SU-DHL-6 (cell line): ENCODE results near the gene LRRFIP1.

Experiments
- H2AFZ ChIP-seq: fragments of 200-600 bp; sonication (generic); 2 replicates; pipeline ENCODE4 v1.6.1; 2014; ENCODE audit warnings: low read depth, mild to moderate bottlenecking, moderate library complexity, mixed read lengths, antibody characterized with exemption, low read length; ENCODE audit not compliant: severe bottlenecking
- H3F3A ChIP-seq: fragments of 200-600 bp; shearing (Covaris generic); 2 replicates; pipeline ENCODE4 v1.6.0; 2016; ENCODE audit warnings: antibody characterized with exemption, mild to moderate bottlenecking; ENCODE audit not compliant: insufficient read depth
- H3K27ac ChIP-seq: fragments of 200-600 bp; sonication (generic); 2 replicates; pipeline ENCODE4 v1.5.1; 2016; ENCODE audit warnings: low read depth, mild to moderate bottlenecking, low read length, moderate library complexity, mixed read lengths
- H3K27me3 ChIP-seq: fragments of 200-600 bp; sonication (generic), shearing (Covaris generic); 2 replicates; pipeline ENCODE4 v1.6.0; 2014; ENCODE audit warnings: mild to moderate bottlenecking, low read length
- H3K36me3 ChIP-seq: fragments of 200-600 bp; sonication (generic); 2 replicates; pipeline ENCODE4 v1.6.1; 2014; ENCODE audit warnings: mild to moderate bottlenecking, low read length, mixed read lengths
- H3K4me2 ChIP-seq: fragments of 300-600, 200-600 bp; shearing (Covaris generic), sonication (generic); 2 replicates; pipeline ENCODE4 v1.6.0; 2014; ENCODE audit warnings: low read length, low read depth, mild to moderate bottlenecking; ENCODE audit not compliant: poor library complexity, severe bottlenecking
- H3K4me3 ChIP-seq: fragments of 200-600 bp; sonication (generic); 2 replicates; pipeline ENCODE4 v1.5.1; 2014; ENCODE audit warnings: antibody characterized with exemption, low read length, mild to moderate bottlenecking, mixed read lengths; ENCODE audit not compliant: insufficient read depth, poor library complexity, severe bottlenecking
- H3K79me2 ChIP-seq: fragments of 200-600 bp; sonication (generic); 2 replicates; pipeline ENCODE4 v1.6.1; 2014; ENCODE audit warnings: mild to moderate bottlenecking, low read length, moderate library complexity; ENCODE audit not compliant: insufficient read depth
- H3K9ac ChIP-seq: fragments of 200-600 bp; sonication (generic); 2 replicates; pipeline ENCODE4 v1.7.0; 2014; ENCODE audit warnings: mild to moderate bottlenecking, low read length
- H3K9me2 ChIP-seq: fragments of 200-600 bp; sonication (generic); replicated peaks from 2 replicates; pipeline ENCODE4 v1.6.1; 2014; ENCODE audit warnings: low read length; ENCODE audit not compliant: insufficient read depth
- H3K9me3 ChIP-seq: fragments of 200-600 bp; sonication (generic); 2 replicates; pipeline ENCODE4 v1.6.1; 2014; ENCODE audit warnings: low read length, mixed read lengths; ENCODE audit not compliant: insufficient read depth
- H4K20me1 ChIP-seq: fragments of 200-600 bp; sonication (generic); 2 replicates; pipeline ENCODE4 v1.6.1; 2014; ENCODE audit warnings: low read depth, mild to moderate bottlenecking, antibody characterized with exemption, low read length, moderate library complexity, mixed read lengths
- EZH2phosphoT487 ChIP-seq: fragments of 200-600 bp; sonication (generic), shearing (Covaris generic); conservative IDR thresholded peaks from 2 replicates; pipeline ENCODE4 v1.6.1; 2018; ENCODE audit warnings: mild to moderate bottlenecking, antibody characterized with exemption, low read length, moderate library complexity, mixed read lengths
- TF ChIP-seq, protein P1 (sequence below): fragments of 200-600 bp; sonication (generic); IDR thresholded peaks from one replicate; pipeline ENCODE4 v1.5.1; 2017; ENCODE audit warnings: antibody characterized with exemption, mild to moderate bottlenecking, low read length, moderate library complexity; ENCODE audit not compliant: insufficient read depth, poor library complexity, severe bottlenecking

Gene LRRFIP1

GRCh38 chr2:237727363-237727762 lies 100.0 kb downstream of the LRRFIP1 start:
- no peaks in the 10 kb centered on the region for H3K9me2 ChIP-seq
- H3K9me3 ChIP-seq = no peaks in the 10 kb centered on the region
- H3F3A ChIP-seq = no peaks in the 10 kb centered on the region
- no peak overlapping the region for H3K4me2 ChIP-seq
- no peak overlapping the region for H3K4me3 ChIP-seq
- no peak for TF ChIP-seq EZH2phosphoT487
- TF ChIP-seq, protein P1, sequence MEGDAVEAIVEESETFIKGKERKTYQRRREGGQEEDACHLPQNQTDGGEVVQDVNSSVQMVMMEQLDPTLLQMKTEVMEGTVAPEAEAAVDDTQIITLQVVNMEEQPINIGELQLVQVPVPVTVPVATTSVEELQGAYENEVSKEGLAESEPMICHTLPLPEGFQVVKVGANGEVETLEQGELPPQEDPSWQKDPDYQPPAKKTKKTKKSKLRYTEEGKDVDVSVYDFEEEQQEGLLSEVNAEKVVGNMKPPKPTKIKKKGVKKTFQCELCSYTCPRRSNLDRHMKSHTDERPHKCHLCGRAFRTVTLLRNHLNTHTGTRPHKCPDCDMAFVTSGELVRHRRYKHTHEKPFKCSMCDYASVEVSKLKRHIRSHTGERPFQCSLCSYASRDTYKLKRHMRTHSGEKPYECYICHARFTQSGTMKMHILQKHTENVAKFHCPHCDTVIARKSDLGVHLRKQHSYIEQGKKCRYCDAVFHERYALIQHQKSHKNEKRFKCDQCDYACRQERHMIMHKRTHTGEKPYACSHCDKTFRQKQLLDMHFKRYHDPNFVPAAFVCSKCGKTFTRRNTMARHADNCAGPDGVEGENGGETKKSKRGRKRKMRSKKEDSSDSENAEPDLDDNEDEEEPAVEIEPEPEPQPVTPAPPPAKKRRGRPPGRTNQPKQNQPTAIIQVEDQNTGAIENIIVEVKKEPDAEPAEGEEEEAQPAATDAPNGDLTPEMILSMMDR = no peak
- no peak overlapping the region for H3K9ac ChIP-seq
- H3K79me2 ChIP-seq = no peaks in the 10 kb centered on the region; the same call in 1 of the 2 replicates
- no peak overlapping the region for H2AFZ ChIP-seq
- no peaks in the 10 kb centered on the region for H3K36me3 ChIP-seq
- no peak overlapping the region for H3K27ac ChIP-seq
- no peaks in the 10 kb centered on the region for H3K27me3 ChIP-seq
- peaks cover 3% of the 10 kb centered on the region; the same call in 1 of the 2 replicates for H4K20me1 ChIP-seq

DNA sequence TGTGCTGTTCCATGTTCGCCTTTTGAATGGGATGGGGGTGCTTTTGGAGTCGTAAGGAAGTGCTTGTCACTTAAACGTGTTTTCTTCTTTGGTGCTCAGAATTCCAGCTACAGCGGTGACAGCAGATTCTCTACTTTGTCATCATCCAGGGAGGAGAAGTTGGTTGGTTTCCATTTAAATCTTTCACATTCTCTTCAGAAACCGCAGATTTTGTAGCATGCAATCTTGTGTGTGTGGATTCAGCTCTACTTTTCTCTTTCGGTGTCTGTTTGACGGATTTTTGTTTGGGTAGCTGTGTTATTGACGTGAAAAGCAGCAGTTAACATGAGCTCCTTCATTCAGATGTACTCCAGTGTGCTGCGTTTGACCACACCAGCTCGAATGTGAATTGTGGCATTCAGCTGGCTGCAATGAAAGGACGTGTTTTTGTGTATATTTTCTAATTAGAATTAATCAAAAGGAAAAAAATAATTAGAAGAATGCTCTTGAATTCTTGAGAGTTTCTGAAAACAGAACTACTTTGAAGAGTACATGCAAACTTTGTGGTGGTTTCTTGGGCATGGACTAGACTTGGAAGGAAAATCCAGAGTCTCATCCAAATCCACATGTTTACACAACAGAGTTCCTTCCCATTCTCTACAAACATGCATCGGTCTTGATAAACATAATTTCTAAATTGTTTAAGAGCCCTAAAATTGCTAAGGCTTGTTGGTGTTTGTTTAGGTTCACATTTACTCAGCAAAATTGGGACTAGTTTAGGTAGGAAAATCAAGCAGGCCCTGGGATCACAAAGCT lies 102.5 kb downstream of the LRRFIP1 start:
- Histone ChIP-seq H3K4me3 (no peak overlapping the region), H3K9me3 (no peaks in the 10 kb centered on the region), H3F3A (no peaks in the 10 kb centered on the region), H3K27ac (no peak overlapping the region), H4K20me1 (no peaks in the 10 kb centered on the region; the same call in 1 of the 2 replicates), H3K27me3 (no peaks in the 10 kb centered on the region), H3K4me2 (no peak overlapping the region), H2AFZ (no peak overlapping the region), H3K79me2 (no peaks in the 10 kb centered on the region; the same call in 1 of the 2 replicates), H3K9me2 (no peaks in the 10 kb centered on the region), H3K36me3 (no peaks in the 10 kb centered on the region), H3K9ac (no peak overlapping the region)
- no peak for TF ChIP-seq EZH2phosphoT487

GRCh38 chr2:237731663-237732062 lies 104.3 kb downstream of the LRRFIP1 start:
- H3F3A ChIP-seq = no peaks in the 10 kb centered on the region
- no peak overlapping the region for H3K9ac ChIP-seq
- no peaks in the 10 kb centered on the region for H3K27me3 ChIP-seq
- no peaks in the 10 kb centered on the region; the same call in 1 of the 2 replicates for H4K20me1 ChIP-seq
- H3K4me2 ChIP-seq = no peak overlapping the region
- H3K4me3 ChIP-seq = no peak overlapping the region
- H3K27ac ChIP-seq = no peak overlapping the region
- H2AFZ ChIP-seq = no peak overlapping the region
- TF ChIP-seq, protein P1 = no peak
- no peak for TF ChIP-seq EZH2phosphoT487
- no peaks in the 10 kb centered on the region; the same call in 1 of the 2 replicates for H3K79me2 ChIP-seq
- H3K9me2 ChIP-seq = no peaks in the 10 kb centered on the region
- H3K36me3 ChIP-seq = no peaks in the 10 kb centered on the region
- H3K9me3 ChIP-seq = no peaks in the 10 kb centered on the region

DNA sequence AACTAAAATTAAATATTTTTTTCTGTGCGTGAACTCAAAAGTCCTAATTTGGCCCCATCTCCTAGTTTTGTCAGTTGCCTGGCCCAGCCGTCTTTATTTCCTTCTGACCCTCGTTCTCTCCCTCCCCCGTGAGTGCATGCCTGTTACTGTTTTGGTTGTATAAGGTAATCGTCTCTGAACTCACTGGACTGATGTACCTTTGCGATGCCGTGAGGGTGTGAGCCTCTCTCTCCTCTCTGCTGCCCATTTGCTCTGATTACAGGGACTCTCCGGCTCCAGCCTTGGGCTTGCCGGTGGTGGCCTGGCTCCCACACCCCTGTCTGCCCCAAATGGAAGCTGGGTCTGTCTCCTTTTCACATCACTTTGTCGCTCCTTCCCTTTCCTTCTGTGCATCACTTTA lies 104.7 kb downstream of the LRRFIP1 start:
- no peak overlapping the region for H3K27ac ChIP-seq
- H3K4me2 ChIP-seq = no peak overlapping the region
- no peaks in the 10 kb centered on the region for H3K9me3 ChIP-seq
- no peaks in the 10 kb centered on the region; the same call in 1 of the 2 replicates for H3K79me2 ChIP-seq
- H3F3A ChIP-seq = no peaks in the 10 kb centered on the region
- no peak overlapping the region for H3K4me3 ChIP-seq
- H3K36me3 ChIP-seq = no peaks in the 10 kb centered on the region
- H3K9me2 ChIP-seq = no peaks in the 10 kb centered on the region
- H3K9ac ChIP-seq = no peak overlapping the region
- no peaks in the 10 kb centered on the region; the same call in 1 of the 2 replicates for H4K20me1 ChIP-seq
- H2AFZ ChIP-seq = no peak overlapping the region
- no peaks in the 10 kb centered on the region for H3K27me3 ChIP-seq
- TF ChIP-seq, protein P1 = no peak
- TF ChIP-seq EZH2phosphoT487 = no peak
